Endothelial cell of umbilical vein (primary cell): ENCODE measurements around the gene LRRC70.

Source experiments
- CTCF ChIP-seq, 2 donors: IDR thresholded peaks; 1 replicate in 1 of 2; 2 replicates in 1 of 2; pipeline ENCODE4 v1.5.1; 2011; ENCODE audit warnings: low read length in 2 of 2, mild to moderate bottlenecking in 2 of 2, moderate library complexity in 2 of 2, control low read depth in 1 of 2, inconsistent platforms in 1 of 2, low read depth in 1 of 2; ENCODE audit not compliant: insufficient read depth in 1 of 2; ENCODE audit errors: extremely low read depth in 1 of 2
- EZH2 ChIP-seq: IDR thresholded peaks from 2 replicates; pipeline ENCODE4 v1.6.1; 2012; ENCODE audit warnings: borderline replicate concordance, low read depth, mild to moderate bottlenecking, moderate library complexity, low read length, inconsistent platforms; ENCODE audit not compliant: severe bottlenecking
- FOS ChIP-seq: IDR thresholded peaks from 2 replicates; pipeline ENCODE4 v1.6.1; 2011; ENCODE audit warnings: mild to moderate bottlenecking, low read length, moderate library complexity, borderline replicate concordance; ENCODE audit not compliant: insufficient read depth
- JUN ChIP-seq: IDR thresholded peaks from 2 replicates; pipeline ENCODE4 v1.6.1; 2011; ENCODE audit warnings: borderline replicate concordance, low read depth; ENCODE audit not compliant: insufficient read length, insufficient read depth
- MYC ChIP-seq: IDR thresholded peaks from one replicate; pipeline ENCODE4 v1.6.1; 2011; ENCODE audit warnings: mild to moderate bottlenecking, low read depth, low read length
- POLR2A ChIP-seq: IDR thresholded peaks from 2 replicates; pipeline ENCODE4 v1.6.1; 2012; ENCODE audit warnings: low read depth, mild to moderate bottlenecking, control low read depth, low read length
- TF ChIP-seq, protein P1 (sequence below): IDR thresholded peaks from 2 replicates; pipeline ENCODE4 v1.6.1; 2011; ENCODE audit not compliant: insufficient read depth, insufficient read length

DNA sequence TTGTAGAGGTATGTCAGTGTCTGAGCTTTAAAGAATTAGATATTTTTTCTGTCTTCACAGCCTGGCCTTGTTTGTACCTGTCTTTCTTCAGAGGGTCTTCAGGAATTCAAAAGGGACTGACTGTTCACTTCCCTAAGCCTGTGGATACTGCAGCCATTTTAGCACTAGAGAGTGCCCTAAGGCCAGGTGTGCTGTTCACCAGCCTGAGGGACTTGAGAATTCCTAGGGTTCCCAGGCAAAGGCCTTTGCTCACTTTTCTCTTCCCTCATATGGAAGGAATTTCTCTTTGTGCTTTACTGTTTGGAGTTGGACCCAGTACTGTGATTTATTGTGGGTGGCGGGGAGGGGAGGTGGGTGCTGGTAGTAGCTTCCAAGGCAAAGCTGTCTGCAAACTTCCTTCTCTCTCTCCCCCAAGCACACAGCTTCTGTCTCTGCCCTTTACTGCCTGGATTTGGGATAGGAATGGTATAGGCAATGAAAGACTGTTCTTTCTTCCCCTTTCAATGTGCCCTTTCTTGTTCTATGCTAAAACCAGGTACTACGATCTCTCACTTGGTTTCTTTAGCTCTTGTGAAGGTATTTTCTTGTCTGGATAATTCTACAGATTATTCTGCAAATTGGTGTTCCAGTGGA lies 9.7 kb upstream of the LRRC70 start:
- TF ChIP-seq CTCF (IDR thresholded peaks at IDR 0.05; ENCODE audit: extremely low read depth in 1 of 2, insufficient read depth in 1 of 2, low read depth in 1 of 2, low read length in 2 of 2) (no peak), FOS (no peak), EZH2 (no peak), MYC (no peak), POLR2A (no peak), JUN (no peak)
- TF ChIP-seq, protein P1, sequence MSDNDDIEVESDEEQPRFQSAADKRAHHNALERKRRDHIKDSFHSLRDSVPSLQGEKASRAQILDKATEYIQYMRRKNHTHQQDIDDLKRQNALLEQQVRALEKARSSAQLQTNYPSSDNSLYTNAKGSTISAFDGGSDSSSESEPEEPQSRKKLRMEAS, result no peak
